Measurements from ENCODE around the gene ATG2A. TPM values are rescaled to one million over a fixed set of nuclear protein-coding genes. Genes with fewer than 3 reads are reported as not detected.

ATG2A gene
- total and polyA plus RNA-seq, 10 of the 15 experiments (the other 5 are each of a cell fraction or from before 2014, with no cell fraction given) = 0.08 to 19.0 (median 4.6) TPM

DNA sequence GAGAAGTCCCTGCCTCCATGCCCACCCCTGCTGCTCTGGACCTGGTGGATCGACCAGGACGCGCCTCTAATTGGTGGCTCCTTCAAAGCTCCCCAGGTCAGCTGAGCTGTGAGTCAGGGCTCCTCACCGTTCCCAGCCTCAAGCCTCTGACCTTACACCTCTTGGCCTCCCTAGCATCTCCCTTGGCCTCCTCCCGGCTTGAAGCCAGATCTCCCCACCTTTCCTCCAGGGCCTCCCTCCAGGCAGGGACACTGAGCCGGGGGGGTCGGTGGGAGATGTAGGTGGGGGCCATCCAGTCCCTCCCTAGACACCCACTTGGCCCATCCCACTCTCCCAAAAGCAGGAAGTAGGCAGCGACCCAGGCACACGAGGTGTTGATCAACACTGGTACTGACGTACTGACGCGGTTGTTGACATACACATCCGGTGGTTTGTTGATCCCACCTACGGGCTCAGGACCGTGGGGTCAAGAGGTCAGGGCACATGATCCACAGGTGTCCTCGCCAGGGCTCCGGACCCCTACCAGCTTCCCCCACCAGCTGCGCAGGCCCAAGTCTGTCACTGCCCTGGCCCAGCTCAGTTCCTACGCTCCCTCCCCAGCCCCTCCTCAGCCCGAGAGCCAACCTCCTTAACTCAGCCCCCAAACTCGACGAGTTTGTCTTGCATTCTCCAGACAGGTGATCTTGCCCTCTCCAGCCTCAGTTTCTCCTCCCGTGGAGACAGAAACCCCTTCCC is 802 bp downstream of the ATG2A start (continued):
- TF ChIP-seq EP300 (IDR thresholded peaks at IDR 0.05; ENCODE audit: borderline replicate concordance in 1 of 2, control insufficient read depth in 1 of 2, low read depth in 2 of 2, low read length in 2 of 2) (no peak), YY1 (IDR thresholded peaks at IDR 0.05; ENCODE audit: low read depth, low read length) (no peak), KAT2A (conservative IDR thresholded peaks at IDR 0.05; ENCODE audit: control insufficient read depth, low read depth, low read length) (no peak)

DNA sequence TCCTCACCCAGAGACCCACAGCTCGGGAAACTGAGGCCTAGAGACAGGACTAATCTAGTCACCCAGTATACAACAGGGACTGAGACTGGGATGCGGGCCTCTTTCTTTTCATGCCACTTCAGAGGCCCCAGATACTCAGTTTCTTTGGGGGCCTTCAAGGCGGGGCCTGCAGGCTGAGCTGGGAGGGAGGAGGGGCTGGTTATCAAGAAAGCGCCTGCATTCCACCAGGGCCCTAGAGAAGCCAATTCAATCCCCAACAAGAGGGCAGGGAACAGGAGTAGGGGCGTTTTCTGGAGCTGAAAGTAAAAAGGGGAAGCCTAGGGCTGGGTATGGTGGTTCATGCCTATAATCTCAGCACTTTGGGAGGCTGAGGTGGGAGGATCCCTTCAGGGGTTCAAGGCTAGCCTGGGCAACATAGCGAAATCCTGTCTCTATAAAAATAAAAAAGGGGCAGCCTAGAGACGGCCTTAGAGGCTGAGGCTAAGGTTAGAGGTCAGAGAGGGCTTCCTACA is 1.6 kb downstream of the ATG2A start:
- ChIA-PET CTCF (interaction anchor here (0.7 to 1.7 kb wide), 3 partner anchors 67 to 217 kb away, joined by 3 to 6 read pairs (median 3); no protein-coding TSS in a partner anchor), POLR2A (interaction anchor here (1.8 kb wide), 1 partner anchor 15 kb away, joined by 9 read pairs; no protein-coding TSS in a partner anchor), SMC1A (ENCODE audit: uncharacterized antibody, unreplicated experiment) (interaction anchor here (0.6 to 2.5 kb wide), 3 partner anchors 67 to 97 kb away, joined by 3 to 11 read pairs (median 4); no protein-coding TSS in a partner anchor), RAD21 (ENCODE audit: unreplicated experiment) (interaction anchor here (1.0 to 1.1 kb wide), 2 partner anchors 21 to 68 kb away, joined by 3 read pairs; no protein-coding TSS in a partner anchor)
- DNase-seq (ENCODE audit: low read depth, low spot score) (no peak), ATAC-seq (no peak), FAIRE-seq (no peak)
- peaks cover 11% of the 10 kb centered on the region for H3K79me2 ChIP-seq (ENCODE audit: control insufficient read depth, insufficient read depth, low read length)
- in situ Hi-C loops (cut with MboI) (no loop called here), intact Hi-C loops (cut with micrococcal nuclease; ENCODE audit: unreplicated experiment) (loop anchor here (5.0 kb wide), 1 partner anchor 197 kb away; the partner anchor contains the start of gene TM7SF2)
- H3K4me1 ChIP-seq (ENCODE audit: control insufficient read depth, insufficient read depth, low read length) = peaks cover 6% of the 10 kb centered on the region
- H3K9me3 ChIP-seq (replicated peaks; ENCODE audit: control insufficient read depth, insufficient read depth, low read length) = no peaks in the 10 kb centered on the region
- H3K4me2 ChIP-seq (ENCODE audit: control insufficient read depth, insufficient read depth) = peak overlapping the region; percentile 94
- BruUV-seq (replicated peaks) = no TSS peak
- no peaks in the 10 kb centered on the region for H3K27me3 ChIP-seq (replicated peaks in 1 of 2; ENCODE audit: control insufficient read depth in 2 of 2, insufficient read depth in 2 of 2, low read length in 1 of 2)
- no peaks in the 10 kb centered on the region for H4K20me1 ChIP-seq (ENCODE audit: control insufficient read depth, insufficient read depth)
- H3K27ac ChIP-seq (ENCODE audit: control insufficient read depth, insufficient read depth) = peak overlapping the region; percentile 91
- peaks cover 0 to 4% of the 10 kb centered on the region in 2 experiments; a peak in 3 of 4 replicates for H3K36me3 ChIP-seq (ENCODE audit: control insufficient read depth in 2 of 2, insufficient read depth in 2 of 2, low read length in 1 of 2)
- TF ChIP-seq SPI1 (IDR thresholded peaks at IDR 0.05; ENCODE audit: borderline replicate concordance, insufficient read depth, low read depth, low read length) (peak; percentile 40; the same call in 1 of the 2 replicates), BMI1 (IDR thresholded peaks at IDR 0.05; ENCODE audit: borderline replicate concordance) (no peak)
- WGBS (ENCODE audit: insufficient coverage, insufficient replicate concordance, low lambda C conversion rate, missing lambda C conversion rate) = 52% methylated on average over 7 of the region's 7 CpGs
- H2AFZ ChIP-seq (ENCODE audit: control insufficient read depth, low read depth, low read length) = no peak overlapping the region
- peak overlapping the region; percentile 86; the same call in 1 of the 2 replicates for H3K4me3 ChIP-seq
- peak overlapping the region; percentile 83 for H3K9ac ChIP-seq (ENCODE audit: control insufficient read depth, insufficient read depth, low read length)
